Stimulated activated CD8-positive, alpha-beta memory T cell treated with anti-CD3 and anti-CD28 coated beads, Interleukin-7, amount 100 ng/mL, for 4 hours (primary cell): ENCODE measurements around the gene NEO1.

Experiments used
- DNase-seq, 2 donors: peaks; one replicate each; pipeline ENCODE4 v3.0.0-alpha.2; 2020; ENCODE audit warnings: low read depth in 2 of 2

The NEO1 gene

GRCh38 chr15:73031648-73032047, 20.6 kb upstream of the NEO1 start:
- DNase-seq, result no peak

DNA sequence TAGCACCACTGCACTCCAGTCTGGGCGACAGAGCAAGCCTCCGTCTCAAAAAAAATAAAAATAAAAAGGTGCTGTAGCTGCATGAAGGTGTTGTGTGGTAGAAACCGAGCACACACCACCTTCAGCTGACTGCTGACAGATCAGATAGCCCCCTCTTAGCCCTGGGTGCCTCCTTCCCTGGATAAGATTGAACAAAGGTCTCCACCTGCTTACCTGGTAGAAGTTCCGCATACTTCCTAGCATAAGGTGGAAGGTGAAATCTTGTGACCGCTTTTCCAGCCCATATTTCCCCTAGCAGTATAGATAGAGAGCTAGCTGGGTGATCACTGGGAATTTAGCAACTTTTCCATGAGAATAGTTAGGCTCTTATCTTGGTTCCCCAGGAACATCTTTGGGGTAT, 18.7 kb upstream of the NEO1 start:
- DNase-seq, result no peak

GRCh38 chr15:73034221-73034620, 18.0 kb upstream of the NEO1 start:
- DNase-seq, result no peak

GRCh38 chr15:73035221-73035620, 17.0 kb upstream of the NEO1 start:
- DNase-seq, result no peak

DNA sequence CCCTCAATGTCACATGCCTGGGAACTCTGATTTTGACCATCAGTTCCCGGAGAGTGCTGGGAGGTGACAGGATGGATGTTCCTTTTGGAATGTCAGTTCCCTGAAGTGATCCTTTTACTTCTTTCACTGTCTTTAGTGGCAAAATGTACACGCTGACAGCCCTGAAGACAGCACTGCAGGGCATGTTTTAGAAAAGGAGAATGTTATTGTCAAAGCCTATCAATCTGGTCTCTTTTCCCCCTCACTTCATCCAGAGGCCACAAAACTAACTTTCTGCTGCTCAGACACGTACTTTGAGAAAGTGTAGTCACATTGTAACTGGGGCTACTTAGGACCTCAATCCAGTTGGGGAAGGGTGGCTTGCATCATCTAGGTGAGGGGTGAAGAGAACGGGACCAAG, 14.0 kb upstream of the NEO1 start:
- no peak for DNase-seq

DNA sequence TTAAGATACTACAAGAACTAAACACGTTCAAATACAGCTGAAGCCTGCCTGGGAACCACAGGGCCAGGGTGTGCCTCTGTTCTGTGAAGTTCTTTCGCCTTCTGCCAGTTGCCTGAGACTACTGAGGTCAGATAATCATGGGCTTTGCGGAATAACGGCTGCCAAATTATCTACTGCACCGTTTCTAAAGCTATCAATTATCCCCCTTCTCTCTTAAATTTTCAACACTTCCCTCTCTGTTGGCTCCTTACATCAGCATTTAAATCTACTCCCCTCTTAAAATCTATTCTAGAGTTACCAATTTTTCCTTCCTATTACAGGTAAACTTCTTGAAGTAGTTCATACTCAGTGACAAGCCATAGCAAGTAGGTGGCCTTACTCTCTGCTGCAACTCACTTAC, 6.2 kb upstream of the NEO1 start:
- DNase-seq, result no peak

GRCh38 chr15:73047882-73048281, 4.4 kb upstream of the NEO1 start:
- no peak for DNase-seq

GRCh38 chr15:73048624-73049295, 3.5 kb upstream of the NEO1 start:
- no peak for DNase-seq

GRCh38 chr15:73049564-73050215, 2.6 kb upstream of the NEO1 start:
- DNase-seq, result no peak

DNA sequence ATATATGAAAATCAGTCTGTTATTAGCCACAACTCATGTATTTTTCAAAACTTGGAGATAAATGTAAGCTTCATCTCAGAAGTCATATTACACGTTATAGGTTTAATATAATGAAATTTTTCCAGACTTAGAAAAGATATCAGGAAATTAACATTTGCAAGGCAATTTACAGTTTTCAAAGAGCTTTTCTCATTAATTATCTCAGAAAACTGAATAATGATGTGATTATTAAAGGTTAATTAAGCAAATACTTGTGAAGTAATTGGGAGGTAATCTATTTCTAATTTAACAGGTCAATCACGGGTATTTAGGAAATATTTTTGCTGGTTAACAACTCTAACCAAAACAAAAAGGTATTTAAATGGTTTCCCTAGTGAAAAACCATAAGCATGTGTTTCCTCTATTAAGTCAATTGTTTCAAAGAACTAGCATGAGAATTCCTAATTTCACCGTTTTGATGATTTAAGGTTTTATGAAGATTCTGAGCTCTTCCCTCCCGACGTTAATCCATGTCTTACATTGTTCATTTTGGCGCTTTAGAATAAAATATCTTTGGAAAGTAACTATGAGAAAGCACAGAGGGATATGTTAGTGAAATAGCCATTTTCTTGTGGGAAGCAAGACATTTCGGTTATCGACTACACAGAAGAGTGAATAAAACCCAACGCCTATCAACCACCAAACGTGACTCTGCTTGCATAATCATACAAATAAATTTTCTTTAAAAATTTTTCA, 1.5 kb upstream of the NEO1 start:
- DNase-seq, result no peak

- DNase-seq, result no peak
Observed at GRCh38 chr15:73051391-73051806, 864 bp upstream of the NEO1 start.

GRCh38 chr15:73052653-73053397, 562 bp downstream of the NEO1 start:
- peak in 1 of 2 donors; percentile 14 for DNase-seq

- no peak for DNase-seq
Observed at GRCh38 chr15:73053398-73053723, 1.1 kb downstream of the NEO1 start.

GRCh38 chr15:73054417-73054953, 2.2 kb downstream of the NEO1 start:
- no peak for DNase-seq

- no peak for DNase-seq
Observed at GRCh38 chr15:73056460-73056859, 4.2 kb downstream of the NEO1 start.

- DNase-seq, result no peak
Observed at GRCh38 chr15:73058437-73058836, 6.2 kb downstream of the NEO1 start.

GRCh38 chr15:73065114-73065513, 12.9 kb downstream of the NEO1 start:
- DNase-seq, result no peak

GRCh38 chr15:73069109-73069508, 16.8 kb downstream of the NEO1 start:
- DNase-seq, result no peak

DNA sequence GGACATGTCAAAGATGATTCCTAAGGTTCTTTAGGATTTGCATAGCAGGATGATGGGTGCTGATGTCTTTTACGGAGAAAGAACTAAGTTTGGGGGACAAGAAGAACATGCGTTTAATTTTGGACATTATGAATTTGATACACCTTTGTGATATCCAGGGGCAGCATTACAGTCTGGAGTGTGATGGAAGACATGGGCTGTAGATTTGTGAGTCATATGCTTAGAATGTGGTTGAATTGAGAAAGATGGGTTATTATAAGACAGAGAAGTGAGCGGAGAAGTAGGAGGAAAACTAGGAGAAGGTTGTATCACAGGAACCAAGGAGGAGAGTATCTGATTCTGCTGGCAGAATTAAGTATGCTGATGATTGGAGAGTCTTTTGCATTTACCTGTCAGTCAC, 20.6 kb downstream of the NEO1 start:
- DNase-seq, result no peak

DNA sequence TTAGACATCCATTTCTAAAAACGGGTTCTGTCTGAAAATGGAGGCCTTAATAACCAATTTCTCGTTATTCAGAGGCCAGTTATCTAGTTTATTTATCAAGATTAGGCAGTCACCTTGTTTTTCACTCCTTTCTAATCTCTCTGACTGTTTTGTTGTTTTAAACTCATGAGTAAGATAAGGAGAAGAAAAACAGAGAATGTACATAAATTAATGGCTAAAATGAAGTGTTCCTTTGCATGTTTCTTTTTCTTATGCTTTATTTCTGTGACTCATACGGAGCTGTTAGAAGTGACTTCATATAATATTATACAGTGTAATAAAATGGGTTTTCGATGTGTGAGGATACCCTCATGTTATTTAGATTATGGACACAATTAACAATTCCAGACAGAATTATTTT, 22.0 kb downstream of the NEO1 start:
- DNase-seq, result no peak

DNA sequence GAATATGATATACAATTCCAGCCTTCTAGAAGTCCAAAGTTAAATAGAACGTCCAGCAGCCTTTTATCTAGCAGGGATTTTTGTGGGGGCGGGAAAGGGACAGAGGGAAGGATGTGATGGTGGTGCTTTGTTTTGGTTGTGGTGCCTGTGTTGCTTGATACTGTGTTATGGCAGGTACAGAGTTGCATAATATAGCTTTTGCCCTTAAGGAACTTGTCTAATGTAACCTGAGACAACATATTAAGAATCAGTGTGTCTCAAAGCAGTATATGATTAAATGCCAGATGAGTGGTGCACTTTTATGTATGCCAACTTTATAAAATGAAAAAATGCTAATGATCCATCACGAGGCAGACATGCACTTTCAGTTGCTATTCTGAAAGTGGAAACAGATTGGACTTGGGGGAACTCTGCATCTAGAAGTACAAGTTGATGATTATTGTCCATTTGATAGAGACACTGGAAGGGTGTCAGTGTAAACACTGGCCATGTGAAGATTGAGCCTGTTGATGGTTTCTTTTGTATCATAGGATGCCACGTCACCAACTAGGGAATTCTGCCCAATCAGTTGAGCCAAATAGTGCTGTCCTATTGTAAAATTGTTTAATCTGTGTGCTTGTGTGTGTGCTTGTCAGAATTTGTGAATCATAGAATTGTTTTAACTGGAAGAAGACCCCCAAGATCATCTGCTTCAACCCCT, 23.0 kb downstream of the NEO1 start:
- no peak for DNase-seq

DNA sequence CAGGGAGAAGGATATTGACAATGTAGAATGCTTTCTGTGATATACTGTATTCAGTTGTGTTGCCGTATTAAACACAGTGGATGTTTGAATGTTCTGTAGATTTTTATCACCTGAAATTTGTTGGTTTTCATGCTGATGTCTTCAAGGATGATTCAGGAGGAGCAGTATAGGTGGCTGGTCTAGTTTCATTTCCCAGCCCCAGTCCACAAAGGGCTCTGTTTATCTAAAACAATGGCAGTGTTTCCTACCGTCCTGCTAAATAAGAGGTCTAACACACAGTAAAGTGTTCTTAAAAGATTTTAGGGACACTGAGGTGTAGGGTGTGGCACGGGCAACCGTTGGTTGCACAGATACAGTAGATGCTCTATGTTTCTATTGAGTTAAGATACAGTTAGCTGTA, 26.0 kb downstream of the NEO1 start:
- DNase-seq, result no peak
